ENCODE data around the gene TAOK2.

- TF ChIP-seq CTCF (IDR thresholded peaks at IDR 0.05; ENCODE audit: low read length) (no peak), EZH2 (IDR thresholded peaks at IDR 0.05; ENCODE audit: borderline replicate concordance, low read length) (no peak)
Observed at GRCh38 chr16:30025574-30025973, 51.9 kb downstream of the TAOK2 start.

Measured in OCI-LY1 (cell line).